Gastrocnemius medialis (tissue), 4 donors: ENCODE data around the gene GALNT17.

ENCODE experiments used
- CTCF ChIP-seq, 5 experiments: fragments of 450-650 bp in 3 of 5; fragments of 200-600 bp in 2 of 5; sonication (generic) in 2 of 5; IDR thresholded peaks in 4 of 5; conservative IDR thresholded peaks in 1 of 5; 1 replicate in 4 of 5; 2 replicates in 1 of 5; pipeline ENCODE4 v1.5.1; 2016 to 2019; ENCODE audit warnings: antibody characterized with exemption in 5 of 5, mild to moderate bottlenecking in 3 of 5, moderate library complexity in 3 of 5
- POLR2A ChIP-seq, 2 donors: fragments of 450-650 bp; IDR thresholded peaks; one replicate each; pipeline ENCODE4 v1.6.1; 2017; ENCODE audit warnings: antibody characterized with exemption in 2 of 2, mild to moderate bottlenecking in 2 of 2, moderate library complexity in 2 of 2

GRCh38 chr7:71613313-71613712 lies 481.4 kb downstream of the GALNT17 start:
- no peak for TF ChIP-seq CTCF (IDR thresholded peaks at IDR 0.05 in 4 of 5, conservative IDR thresholded peaks at IDR 0.05 in 1 of 5)
- TF ChIP-seq POLR2A (IDR thresholded peaks at IDR 0.05): no peak
